ENCODE data around the gene MUC21.

- TF ChIP-seq CTCF (IDR thresholded peaks at IDR 0.05) (no peak), POLR2A (IDR thresholded peaks at IDR 0.05) (no peak)
Observed at GRCh38 chr6:30983439-30983838, at the start of gene MUC21.

Measured in thyroid gland (tissue), 4 donors.